AG04449 (cell line): ENCODE measurements around the gene ITFG1.
"Not testable (repeated sequence)": the region's sequence is repeated elsewhere in the genome, so short reads cannot be mapped to it uniquely, and the experiment has no call there.

Experiments
- CTCF ChIA-PET: fragments of 350-600 bp; formaldehyde crosslinking; extraction: SDS; loops from one replicate; lab custom pipeline; 2021; ENCODE audit warnings: antibody characterized with exemption; lab: Yijun Ruan, JAX
- POLR2A ChIA-PET: fragments of 400-600, 350-600 bp; formaldehyde crosslinking; extraction: SDS; loops from one replicate; lab custom pipeline; 2020; ENCODE audit warnings: antibody characterized with exemption, inconsistent platforms; lab: Yijun Ruan, JAX
- DNase-seq: peaks from one replicate; pipeline ENCODE4 v3.0.0-alpha.2; 2010; ENCODE audit warnings: low read depth, low spot score
- H3K4me3 ChIP-seq: 2 replicates; pipeline ENCODE4 v1.5.1; 2011; ENCODE audit warnings: low read depth, mild to moderate bottlenecking, control low read depth, low read length
- CTCF ChIP-seq: IDR thresholded peaks from one replicate; pipeline ENCODE4 v1.5.1; 2011; ENCODE audit warnings: mild to moderate bottlenecking, moderate library complexity, low read length, control low read depth, inconsistent platforms; ENCODE audit not compliant: insufficient read depth; ENCODE audit errors: missing control alignments

ITFG1 gene

GRCh38 chr16:47162670-47163420 lies 298.0 kb downstream of the ITFG1 start:
- H3K4me3 ChIP-seq: no peak overlapping the region
- ChIA-PET POLR2A (no interaction called here), CTCF (interaction anchor here (1.1 to 5.5 kb wide), 3 partner anchors 20 to 1002 kb away, joined by 3 to 30 read pairs (median 4); partner anchors contain the start of gene NETO2)

GRCh38 chr16:47161464-47161863 lies 299.4 kb downstream of the ITFG1 start:
- TF ChIP-seq CTCF: no peak
- ChIA-PET POLR2A (no interaction called here), CTCF (interaction anchor here (1.0 to 5.5 kb wide), 3 partner anchors 8 to 124 kb away, joined by 3 to 30 read pairs (median 4); partner anchors contain the start of gene NETO2)
- DNase-seq: no peak
- no peak overlapping the region for H3K4me3 ChIP-seq

More at GRCh38 chr16:47162670-47163420, 298.0 kb downstream of the ITFG1 start:
- no peak for DNase-seq
- no peak for TF ChIP-seq CTCF

GRCh38 chr16:47160422-47160821 lies 300.4 kb downstream of the ITFG1 start:
- H3K4me3 ChIP-seq: no peak overlapping the region
- no peak for TF ChIP-seq CTCF
- CTCF ChIA-PET: interaction anchor here (1.7 to 2.6 kb wide), 2 partner anchors 16 to 19 kb away, joined by 9 to 11 read pairs; partner anchors contain the start of gene NETO2
- no peak for DNase-seq
- POLR2A ChIA-PET: no interaction called here

GRCh38 chr16:47158992-47159391 lies 301.9 kb downstream of the ITFG1 start:
- no peak for DNase-seq
- ChIA-PET CTCF (interaction anchor here (1.4 to 2.6 kb wide), 3 partner anchors 15 to 17 kb away, joined by 4 to 11 read pairs (median 9); partner anchors contain the start of gene NETO2), POLR2A (no interaction called here)
- no peak for TF ChIP-seq CTCF
- H3K4me3 ChIP-seq: no peak overlapping the region

- H3K4me3 ChIP-seq: no peak overlapping the region
- ChIA-PET POLR2A (no interaction called here), CTCF (interaction anchor here (2.1 kb wide), 2 partner anchors 13 to 15 kb away, joined by 9 to 10 read pairs; partner anchors contain the start of gene NETO2)
- no peak for DNase-seq
- no peak for TF ChIP-seq CTCF
Measured at GRCh38 chr16:47156680-47157215, 304.1 kb downstream of the ITFG1 start.

GRCh38 chr16:47152501-47152900 lies 308.4 kb downstream of the ITFG1 start:
- H3K4me3 ChIP-seq, CTCF ChIA-PET, POLR2A ChIA-PET, DNase-seq: not testable (repeated sequence)
